Neuronal stem cell (in vitro differentiated cells): ENCODE measurements around the gene RPL13.
A peak's percentile ranks its signal among the peaks of the same experiment; 100 is the strongest.

Source experiments
- DNase-seq: peaks from one replicate; pipeline ENCODE4 v3.0.0-alpha.2; 2013; ENCODE audit warnings: low spot score
- H2AFZ ChIP-seq: one replicate; pipeline ENCODE4 v1.6.1; 2013; ENCODE audit warnings: mild to moderate bottlenecking, low read length, inconsistent platforms
- H2AK5ac ChIP-seq: 2 replicates; pipeline ENCODE4 v1.6.1; 2013; ENCODE audit warnings: low read depth, mild to moderate bottlenecking, inconsistent platforms, low read length, moderate library complexity, mixed read lengths
- H2BK120ac ChIP-seq: 2 replicates; pipeline ENCODE4 v1.6.1; 2013; ENCODE audit warnings: low read depth, mild to moderate bottlenecking, inconsistent platforms, low read length, moderate library complexity, mixed read lengths
- H2BK12ac ChIP-seq: one replicate; pipeline ENCODE4 v1.6.1; 2013; ENCODE audit warnings: low read length, inconsistent platforms
- H2BK15ac ChIP-seq: 2 replicates; pipeline ENCODE4 v1.6.1; 2013; ENCODE audit warnings: mild to moderate bottlenecking, low read length, inconsistent platforms, mixed read lengths
- H2BK5ac ChIP-seq: one replicate; pipeline ENCODE4 v1.6.1; 2013; ENCODE audit warnings: inconsistent platforms, mild to moderate bottlenecking, low read length, moderate library complexity
- H3K14ac ChIP-seq: one replicate; pipeline ENCODE4 v1.6.1; 2013; ENCODE audit warnings: low read length, inconsistent platforms
- H3K18ac ChIP-seq: 2 replicates; pipeline ENCODE4 v1.6.1; 2013; ENCODE audit warnings: low read length, inconsistent platforms
- H3K23ac ChIP-seq: 2 replicates; pipeline ENCODE4 v1.6.1; 2013; ENCODE audit warnings: low read depth, mild to moderate bottlenecking, mixed read lengths, low read length, inconsistent platforms; ENCODE audit not compliant: poor library complexity
- H3K27ac ChIP-seq: replicated peaks from 3 replicates; pipeline ENCODE4 v1.5.1; 2013; ENCODE audit warnings: low read length, inconsistent platforms
- H3K27me3 ChIP-seq, 3 experiments: 2 replicates each; pipeline ENCODE4 v1.6.1; 2013; ENCODE audit warnings: low read length in 3 of 3, mild to moderate bottlenecking in 2 of 3, inconsistent platforms in 1 of 3, low read depth in 1 of 3, mixed read lengths in 1 of 3, moderate library complexity in 1 of 3; ENCODE audit not compliant: control insufficient read depth in 3 of 3, insufficient read depth in 3 of 3
- H3K36me3 ChIP-seq, 2 donors: replicated peaks in 1 of 2; 2 replicates each; pipeline ENCODE4 v1.6.1; 2013; ENCODE audit warnings: low read length in 2 of 2; ENCODE audit not compliant: control insufficient read depth in 2 of 2, insufficient read depth in 2 of 2
- H3K4ac ChIP-seq: 2 replicates; pipeline ENCODE4 v1.6.1; 2013; ENCODE audit warnings: inconsistent platforms, mild to moderate bottlenecking, low read length, moderate library complexity
- H3K4me1 ChIP-seq, 2 donors: 1 replicate in 1 of 2; 2 replicates in 1 of 2; pipeline ENCODE4 v1.6.1; 2013; ENCODE audit warnings: low read length in 2 of 2, low read depth in 1 of 2; ENCODE audit not compliant: control insufficient read depth in 2 of 2, insufficient read depth in 1 of 2
- H3K4me2 ChIP-seq: one replicate; pipeline ENCODE4 v1.6.1; 2013; ENCODE audit warnings: mild to moderate bottlenecking, low read length, inconsistent platforms; ENCODE audit not compliant: insufficient read depth, poor library complexity, severe bottlenecking
- H3K4me3 ChIP-seq, 2 donors: 2 replicates each; pipeline ENCODE4 v1.5.1; 2013; ENCODE audit warnings: low read length in 2 of 2, mild to moderate bottlenecking in 2 of 2, inconsistent platforms in 1 of 2, moderate library complexity in 1 of 2
- H3K79me1 ChIP-seq: one replicate; pipeline ENCODE4 v1.6.1; 2013; ENCODE audit warnings: low read depth, mild to moderate bottlenecking, inconsistent platforms, low read length, moderate library complexity
- H3K9ac ChIP-seq: one replicate; pipeline ENCODE4 v1.6.1; 2013; ENCODE audit warnings: mild to moderate bottlenecking, low read depth, low read length, inconsistent platforms; ENCODE audit not compliant: poor library complexity
- H3K9me3 ChIP-seq, 2 donors: replicated peaks in 1 of 2; 2 replicates each; pipeline versions ENCODE3 to v1.6.1; 2013; ENCODE audit warnings: low read length in 2 of 2, mild to moderate bottlenecking in 2 of 2, inconsistent platforms in 1 of 2, low read depth in 1 of 2, mixed read lengths in 1 of 2, moderate library complexity in 1 of 2; ENCODE audit not compliant: control insufficient read depth in 2 of 2, insufficient read depth in 1 of 2
- H4K8ac ChIP-seq: one replicate; pipeline ENCODE4 v1.6.1; 2013; ENCODE audit warnings: low read depth, mild to moderate bottlenecking, inconsistent platforms, low read length, moderate library complexity
- H4K91ac ChIP-seq: one replicate; pipeline ENCODE4 v1.6.1; 2013; ENCODE audit warnings: low read length, low read depth, mild to moderate bottlenecking, inconsistent platforms; ENCODE audit not compliant: poor library complexity
- WGBS, 2 donors: extraction: QIAGEN DNeasy Blood & Tissue Kit; methylation state at CpG; one replicate each; pipeline ENCODE4 v1.1.7; 2013; ENCODE audit warnings: missing lambda C conversion rate in 2 of 2, mixed read lengths in 1 of 2; ENCODE audit not compliant: insufficient read length in 2 of 2, insufficient replicate concordance in 1 of 2; ENCODE audit errors: extremely low coverage in 2 of 2; 5-methylcytosine and 5-hydroxymethylcytosine counted together

RPL13 gene

GRCh38 chr16:89600427-89600826 is 39.9 kb downstream of the RPL13 start:
- Histone ChIP-seq H3K9me3 (peaks cover 0 to 2% of the 10 kb centered on the region in 2 donors), H2AK5ac (peak overlapping the region; percentile 89)

GRCh38 chr16:89600956-89601355 is 40.5 kb downstream of the RPL13 start:
- Histone ChIP-seq H3K36me3 (no peaks in the 10 kb centered on the region), H3K79me1 (no peaks in the 10 kb centered on the region), H3K27ac (no peak overlapping the region), H3K4ac (no peak overlapping the region), H3K4me2 (no peak overlapping the region), H2AK5ac (no peak overlapping the region), H3K14ac (no peak overlapping the region), H3K27me3 (peaks cover 0 to 4% (median 0%) of the 10 kb centered on the region in 3 experiments), H2BK120ac (no peak overlapping the region), H2BK5ac (no peak overlapping the region), H3K9me3 (no peaks in the 10 kb centered on the region), H4K8ac (no peak overlapping the region), H3K9ac (no peak overlapping the region), H3K4me1 (peaks cover 20 to 35% of the 10 kb centered on the region in 2 donors), H2AFZ (peak overlapping the region; percentile 17), H2BK15ac (peak overlapping the region; percentile 59), H3K23ac (no peak overlapping the region), H3K18ac (no peak overlapping the region), H4K91ac (no peak overlapping the region), H2BK12ac (no peak overlapping the region), H3K4me3 (no peak overlapping the region)
- no peak for DNase-seq
- no CpG with 5 or more reads among the region's 8 CpGs for WGBS, 2 donors

More at GRCh38 chr16:89600427-89600826, 39.9 kb downstream of the RPL13 start:
- Histone ChIP-seq H4K91ac (no peak overlapping the region), H3K14ac (no peak overlapping the region), H2BK5ac (no peak overlapping the region), H3K79me1 (no peaks in the 10 kb centered on the region), H2AFZ (no peak overlapping the region), H2BK15ac (peak overlapping the region; percentile 59), H3K27me3 (peaks cover 0 to 4% (median 0%) of the 10 kb centered on the region in 3 experiments), H3K23ac (peak overlapping the region; percentile 83), H2BK12ac (peak overlapping the region; percentile 86), H3K4me3 (no peak overlapping the region), H3K36me3 (no peaks in the 10 kb centered on the region), H4K8ac (no peak overlapping the region), H3K4ac (no peak overlapping the region), H3K4me1 (peaks cover 20 to 35% of the 10 kb centered on the region in 2 donors), H2BK120ac (no peak overlapping the region), H3K9ac (peak overlapping the region; percentile 87), H3K27ac (no peak overlapping the region), H3K4me2 (no peak overlapping the region), H3K18ac (peak overlapping the region; percentile 77)
- no peak for DNase-seq
- WGBS, 2 donors: no CpG with 5 or more reads among the region's 12 CpGs

GRCh38 chr16:89601906-89602272 is 41.4 kb downstream of the RPL13 start:
- Histone ChIP-seq H3K9me3 (no peaks in the 10 kb centered on the region), H3K4ac (no peak overlapping the region), H3K36me3 (no peaks in the 10 kb centered on the region), H3K27me3 (peaks cover 0 to 4% (median 0%) of the 10 kb centered on the region in 3 experiments), H4K8ac (no peak overlapping the region), H2BK5ac (no peak overlapping the region), H3K23ac (no peak overlapping the region), H2AFZ (peak overlapping the region; percentile 53), H3K79me1 (no peaks in the 10 kb centered on the region), H3K4me3 (no peak overlapping the region), H2BK15ac (peak overlapping the region; percentile 58), H3K27ac (no peak overlapping the region), H3K4me1 (peaks cover 20 to 35% of the 10 kb centered on the region in 2 donors), H3K4me2 (no peak overlapping the region), H3K14ac (peak overlapping the region; percentile 56), H3K18ac (peak overlapping the region; percentile 96), H2BK120ac (no peak overlapping the region), H3K9ac (no peak overlapping the region), H2BK12ac (peak overlapping the region; percentile 90), H4K91ac (no peak overlapping the region), H2AK5ac (peak overlapping the region; percentile 93)
- DNase-seq: no peak
- WGBS, 2 donors: no CpG with 5 or more reads among the region's 22 CpGs

- H3K23ac ChIP-seq: peak overlapping the region; percentile 73
- H3K4me3 ChIP-seq: peak overlapping the region in 1 of 2 donors; percentile 12
- peak overlapping the region; percentile 56 for H3K14ac ChIP-seq
- peak overlapping the region; percentile 69 for H3K18ac ChIP-seq
- H4K8ac ChIP-seq: no peak overlapping the region
- WGBS, 2 donors: no CpG with 5 or more reads among the region's 22 CpGs
- peak; percentile 70 for DNase-seq
- H2AFZ ChIP-seq: peak overlapping the region; percentile 53
- no peaks in the 10 kb centered on the region for H3K36me3 ChIP-seq
- peak overlapping the region; percentile 93 for H2AK5ac ChIP-seq
- H3K4ac ChIP-seq: peak overlapping the region; percentile 53
- no peak overlapping the region for H2BK120ac ChIP-seq
- H3K4me1 ChIP-seq: peaks cover 20 to 35% of the 10 kb centered on the region in 2 donors
- no peak overlapping the region for H3K9ac ChIP-seq
- no peak overlapping the region for H3K27ac ChIP-seq
- H2BK5ac ChIP-seq: no peak overlapping the region
- peak overlapping the region; percentile 5 for H2BK12ac ChIP-seq
- H3K79me1 ChIP-seq: no peaks in the 10 kb centered on the region
- peak overlapping the region; percentile 49 for H3K4me2 ChIP-seq
- peaks cover 0 to 4% (median 0%) of the 10 kb centered on the region in 3 experiments for H3K27me3 ChIP-seq
- peak overlapping the region; percentile 58 for H2BK15ac ChIP-seq
- no peak overlapping the region for H4K91ac ChIP-seq
- H3K9me3 ChIP-seq: no peaks in the 10 kb centered on the region
Measured at GRCh38 chr16:89602273-89602951, 41.9 kb downstream of the RPL13 start.
